Esophagus squamous epithelium (tissue), 4 donors: ENCODE measurements around the gene COL4A1.

Experiments
- POLR2A ChIP-seq, 4 donors: fragments of 450-650 bp; IDR thresholded peaks; one replicate each; pipeline ENCODE4 v1.6.1; 2017; ENCODE audit warnings: antibody characterized with exemption in 4 of 4, mild to moderate bottlenecking in 4 of 4, moderate library complexity in 3 of 4
- TF ChIP-seq, protein P1 (sequence below), 6 experiments: fragments of 450-650 bp in 4 of 6; fragments of 200-600 bp in 2 of 6; sonication (generic) in 2 of 6; IDR thresholded peaks; one replicate each; pipeline ENCODE4 v1.5.1; 2016 to 2019; ENCODE audit warnings: antibody characterized with exemption in 6 of 6, mild to moderate bottlenecking in 4 of 6, moderate library complexity in 4 of 6

- TF ChIP-seq, protein P1, sequence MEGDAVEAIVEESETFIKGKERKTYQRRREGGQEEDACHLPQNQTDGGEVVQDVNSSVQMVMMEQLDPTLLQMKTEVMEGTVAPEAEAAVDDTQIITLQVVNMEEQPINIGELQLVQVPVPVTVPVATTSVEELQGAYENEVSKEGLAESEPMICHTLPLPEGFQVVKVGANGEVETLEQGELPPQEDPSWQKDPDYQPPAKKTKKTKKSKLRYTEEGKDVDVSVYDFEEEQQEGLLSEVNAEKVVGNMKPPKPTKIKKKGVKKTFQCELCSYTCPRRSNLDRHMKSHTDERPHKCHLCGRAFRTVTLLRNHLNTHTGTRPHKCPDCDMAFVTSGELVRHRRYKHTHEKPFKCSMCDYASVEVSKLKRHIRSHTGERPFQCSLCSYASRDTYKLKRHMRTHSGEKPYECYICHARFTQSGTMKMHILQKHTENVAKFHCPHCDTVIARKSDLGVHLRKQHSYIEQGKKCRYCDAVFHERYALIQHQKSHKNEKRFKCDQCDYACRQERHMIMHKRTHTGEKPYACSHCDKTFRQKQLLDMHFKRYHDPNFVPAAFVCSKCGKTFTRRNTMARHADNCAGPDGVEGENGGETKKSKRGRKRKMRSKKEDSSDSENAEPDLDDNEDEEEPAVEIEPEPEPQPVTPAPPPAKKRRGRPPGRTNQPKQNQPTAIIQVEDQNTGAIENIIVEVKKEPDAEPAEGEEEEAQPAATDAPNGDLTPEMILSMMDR (IDR thresholded peaks at IDR 0.05): no peak
- TF ChIP-seq POLR2A (IDR thresholded peaks at IDR 0.05): no peak
Observed at GRCh38 chr13:110347535-110348308, 40.8 kb upstream of the COL4A1 start.
